ENCODE data around the gene ZMYM1.
"Not testable (repeated sequence)": the region's sequence is repeated elsewhere in the genome, so short reads cannot be mapped to it uniquely, and the experiment has no call there.

The ZMYM1 gene

GRCh38 chr1:35080171-35080854 lies 1.1 kb downstream of the ZMYM1 start:
- DNase-seq: no peak

- DNase-seq: no peak
Measured at GRCh38 chr1:35085421-35085820, 6.2 kb downstream of the ZMYM1 start.

GRCh38 chr1:35097224-35097623 lies 18.0 kb downstream of the ZMYM1 start:
- DNase-seq: no peak

GRCh38 chr1:35111106-35111505 lies 31.9 kb downstream of the ZMYM1 start:
- no peak for DNase-seq

GRCh38 chr1:35112668-35113067 lies 33.5 kb downstream of the ZMYM1 start:
- no peak for DNase-seq

- DNase-seq: no peak
Measured at GRCh38 chr1:35115459-35116383, 36.5 kb downstream of the ZMYM1 start.

GRCh38 chr1:35120458-35121133 lies 41.4 kb downstream of the ZMYM1 start:
- no peak for DNase-seq

GRCh38 chr1:35122311-35122710 lies 43.1 kb downstream of the ZMYM1 start:
- no peak for DNase-seq

GRCh38 chr1:35126546-35126945 lies 47.4 kb downstream of the ZMYM1 start:
- no peak for DNase-seq

GRCh38 chr1:35129080-35129479 lies 49.9 kb downstream of the ZMYM1 start:
- no peak for DNase-seq

- no peak for DNase-seq
Measured at GRCh38 chr1:35136780-35137179, 57.6 kb downstream of the ZMYM1 start.

- DNase-seq: not testable (repeated sequence)
Measured at GRCh38 chr1:35137590-35137989, 58.4 kb downstream of the ZMYM1 start.

GRCh38 chr1:35142294-35142693 lies 63.1 kb downstream of the ZMYM1 start:
- DNase-seq: not testable (repeated sequence)

- DNase-seq: not testable (repeated sequence)
Measured at GRCh38 chr1:35142728-35143127, 63.5 kb downstream of the ZMYM1 start.

- no peak for DNase-seq
Measured at GRCh38 chr1:35143737-35144508, 64.7 kb downstream of the ZMYM1 start.

- not testable (repeated sequence) for DNase-seq
Measured at GRCh38 chr1:35145892-35146549, 66.8 kb downstream of the ZMYM1 start.

GRCh38 chr1:35151220-35151619 lies 72.0 kb downstream of the ZMYM1 start:
- DNase-seq: no peak

- no peak for DNase-seq
Measured at GRCh38 chr1:35164893-35165292, 85.7 kb downstream of the ZMYM1 start.
